Activated CD4-positive, alpha-beta T cell treated with anti-CD3 and anti-CD28 coated beads for 48 hours (primary cell): ENCODE data around the gene JMJD1C.
"Not testable (repeated sequence)": the region's sequence is repeated elsewhere in the genome, so short reads cannot be mapped to it uniquely, and the experiment has no call there.

Experiments used
- DNase-seq: peaks from one replicate; pipeline ENCODE4 v3.0.0-alpha.2; 2020

Gene JMJD1C

GRCh38 chr10:63465293-63466143, at the start of gene JMJD1C:
JMJD1C (minus strand) TSS chr10:63465977; CDS start chr10:63465662, 315 bp downstream.
- DNase-seq: peak; percentile 72

- DNase-seq: peak; percentile 23
Observed at GRCh38 chr10:63515002-63515763, 49.4 kb upstream of the JMJD1C start.

- DNase-seq: no peak
Observed at GRCh38 chr10:63506554-63506953, 40.8 kb upstream of the JMJD1C start.

GRCh38 chr10:63505562-63505961, 39.8 kb upstream of the JMJD1C start:
- DNase-seq: no peak

- no peak for DNase-seq
Observed at GRCh38 chr10:63504145-63504881, 38.5 kb upstream of the JMJD1C start.

GRCh38 chr10:63503395-63503794, 37.6 kb upstream of the JMJD1C start:
- DNase-seq: no peak

- DNase-seq: no peak
Observed at GRCh38 chr10:63502832-63503231, 37.1 kb upstream of the JMJD1C start.

GRCh38 chr10:63501954-63502353, 36.2 kb upstream of the JMJD1C start:
- no peak for DNase-seq

GRCh38 chr10:63500551-63500950, 34.8 kb upstream of the JMJD1C start:
- not testable (repeated sequence) for DNase-seq

GRCh38 chr10:63498665-63499064, 32.9 kb upstream of the JMJD1C start:
- DNase-seq: no peak

- DNase-seq: no peak
Observed at GRCh38 chr10:63497321-63497720, 31.5 kb upstream of the JMJD1C start.

- DNase-seq: no peak
Observed at GRCh38 chr10:63496561-63496960, 30.8 kb upstream of the JMJD1C start.

- no peak for DNase-seq
Observed at GRCh38 chr10:63494951-63495350, 29.2 kb upstream of the JMJD1C start.

- no peak for DNase-seq
Observed at GRCh38 chr10:63493004-63493403, 27.2 kb upstream of the JMJD1C start.

GRCh38 chr10:63492317-63492690, 26.5 kb upstream of the JMJD1C start:
- DNase-seq: not testable (repeated sequence)

- no peak for DNase-seq
Observed at GRCh38 chr10:63491588-63492316, 26.0 kb upstream of the JMJD1C start.

GRCh38 chr10:63489838-63490237, 24.1 kb upstream of the JMJD1C start:
- no peak for DNase-seq

GRCh38 chr10:63487990-63488389, 22.2 kb upstream of the JMJD1C start:
- DNase-seq: no peak

- no peak for DNase-seq
Observed at GRCh38 chr10:63483983-63484382, 18.2 kb upstream of the JMJD1C start.

GRCh38 chr10:63481815-63482421, 16.1 kb upstream of the JMJD1C start:
- no peak for DNase-seq

GRCh38 chr10:63480237-63480636, 14.5 kb upstream of the JMJD1C start:
- DNase-seq: no peak

- DNase-seq: no peak
Observed at GRCh38 chr10:63478564-63478963, 12.8 kb upstream of the JMJD1C start.
